Mesendoderm (in vitro differentiated cells): ENCODE data around the gene RUNX3.
A peak's percentile ranks its signal among the peaks of the same experiment; 100 is the strongest.

Experiments
- DNase-seq: peaks from one replicate; pipeline ENCODE4 v3.0.0; 2013
- H2AK5ac ChIP-seq: 2 replicates; pipeline ENCODE4 v1.6.1; 2013; ENCODE audit warnings: low read length, inconsistent platforms
- H2BK120ac ChIP-seq: 2 replicates; pipeline ENCODE4 v1.6.1; 2013; ENCODE audit warnings: low read depth, mild to moderate bottlenecking, low read length, moderate library complexity, mixed read lengths
- H2BK15ac ChIP-seq: replicated peaks from 2 replicates; pipeline ENCODE4 v1.6.1; 2013; ENCODE audit warnings: low read depth, mild to moderate bottlenecking, moderate library complexity
- H2BK5ac ChIP-seq: 2 replicates; pipeline ENCODE4 v1.6.1; 2013; ENCODE audit warnings: low read length, inconsistent platforms
- H3K18ac ChIP-seq: 2 replicates; pipeline ENCODE4 v1.6.1; 2013; ENCODE audit warnings: mild to moderate bottlenecking, low read length, mixed read lengths
- H3K23ac ChIP-seq: one replicate; pipeline ENCODE4 v1.6.1; 2013; ENCODE audit warnings: low read length
- H3K27ac ChIP-seq: 2 replicates; pipeline ENCODE4 v1.5.1; 2013; ENCODE audit warnings: low read depth, mild to moderate bottlenecking, inconsistent platforms, low read length, moderate library complexity
- H3K27me3 ChIP-seq: 2 replicates; pipeline ENCODE4 v1.6.1; 2013; ENCODE audit warnings: low read length, control low read depth, mild to moderate bottlenecking, inconsistent platforms; ENCODE audit not compliant: insufficient read depth, poor library complexity
- H3K36me3 ChIP-seq: 2 replicates; pipeline ENCODE4 v1.6.1; 2013; ENCODE audit warnings: low read length, inconsistent platforms; ENCODE audit not compliant: control insufficient read depth, insufficient read depth
- H3K4ac ChIP-seq: one replicate; pipeline ENCODE4 v1.6.1; 2013; ENCODE audit warnings: low read depth, mild to moderate bottlenecking, low read length, moderate library complexity
- H3K4me1 ChIP-seq: 2 replicates; pipeline ENCODE4 v1.6.1; 2013; ENCODE audit warnings: low read depth, low read length, inconsistent platforms; ENCODE audit not compliant: control insufficient read depth
- H3K4me2 ChIP-seq: 2 replicates; pipeline ENCODE4 v1.6.1; 2013; ENCODE audit warnings: low read length
- H3K4me3 ChIP-seq: 2 replicates; pipeline ENCODE4 v1.5.1; 2013; ENCODE audit warnings: mild to moderate bottlenecking, low read length
- H3K56ac ChIP-seq: one replicate; pipeline ENCODE4 v1.6.1; 2013; ENCODE audit warnings: low read length
- H3K79me1 ChIP-seq: 2 replicates; pipeline ENCODE4 v1.6.1; 2013; ENCODE audit warnings: low read length, inconsistent platforms
- H3K79me2 ChIP-seq: 2 replicates; pipeline ENCODE4 v1.6.1; 2013; ENCODE audit warnings: mild to moderate bottlenecking, low read length; ENCODE audit not compliant: control insufficient read depth, insufficient read depth
- H3K9ac ChIP-seq: 2 replicates; pipeline ENCODE4 v1.6.1; 2013; ENCODE audit warnings: low read length, inconsistent platforms
- H4K5ac ChIP-seq: one replicate; pipeline ENCODE4 v1.6.1; 2013; ENCODE audit warnings: low read length
- H4K8ac ChIP-seq: one replicate; pipeline ENCODE4 v1.6.1; 2013; ENCODE audit warnings: low read depth, mild to moderate bottlenecking, control low read depth, low read length, moderate library complexity
- WGBS: extraction: QIAGEN DNeasy Blood & Tissue Kit; methylation state at CpG from one replicate; pipeline ENCODE4 v1.1.7; 2013; ENCODE audit warnings: low lambda C conversion rate, missing lambda C conversion rate; ENCODE audit not compliant: insufficient coverage; ENCODE audit errors: extremely low coverage; 5-methylcytosine and 5-hydroxymethylcytosine counted together

RUNX3 gene

GRCh38 chr1:24935615-24936484, 5.8 kb upstream of the RUNX3 start:
- no peak overlapping the region for H3K4me3 ChIP-seq
- DNase-seq = no peak
- no peak overlapping the region for H4K5ac ChIP-seq
- H3K9ac ChIP-seq = no peak overlapping the region
- H3K4ac ChIP-seq = no peak overlapping the region
- H3K4me2 ChIP-seq = no peak overlapping the region
- H2BK120ac ChIP-seq = no peak overlapping the region
- H3K56ac ChIP-seq = no peak overlapping the region
- peaks cover 37% of the 10 kb centered on the region for H3K27me3 ChIP-seq
- no peaks in the 10 kb centered on the region for H3K79me2 ChIP-seq
- no CpG with 5 or more reads among the region's 13 CpGs for WGBS
- no peak overlapping the region for H4K8ac ChIP-seq
- no peak overlapping the region for H3K27ac ChIP-seq
- no peaks in the 10 kb centered on the region for H3K36me3 ChIP-seq
- no peak overlapping the region for H2AK5ac ChIP-seq
- no peaks in the 10 kb centered on the region for H3K4me1 ChIP-seq
- no peaks in the 10 kb centered on the region for H3K79me1 ChIP-seq
- no peak overlapping the region for H2BK5ac ChIP-seq
- no peak overlapping the region for H3K18ac ChIP-seq
- no peak overlapping the region for H2BK15ac ChIP-seq
- no peak overlapping the region for H3K23ac ChIP-seq

- Histone ChIP-seq H4K8ac (no peak overlapping the region), H3K4ac (no peak overlapping the region), H2BK15ac (no peak overlapping the region), H2BK120ac (no peak overlapping the region), H3K27ac (no peak overlapping the region), H3K18ac (no peak overlapping the region), H3K79me1 (no peaks in the 10 kb centered on the region), H3K4me3 (no peak overlapping the region), H3K56ac (no peak overlapping the region), H2AK5ac (no peak overlapping the region), H3K27me3 (peaks cover 42% of the 10 kb centered on the region), H3K36me3 (no peaks in the 10 kb centered on the region), H3K79me2 (no peaks in the 10 kb centered on the region), H3K23ac (no peak overlapping the region), H3K4me2 (no peak overlapping the region), H2BK5ac (no peak overlapping the region), H3K9ac (no peak overlapping the region), H4K5ac (no peak overlapping the region), H3K4me1 (no peaks in the 10 kb centered on the region)
- no peak for DNase-seq
- no CpG with 5 or more reads among the region's 11 CpGs for WGBS
These were observed 5.1 kb upstream of the RUNX3 start for GRCh38 chr1:24935196-24935526.

DNA sequence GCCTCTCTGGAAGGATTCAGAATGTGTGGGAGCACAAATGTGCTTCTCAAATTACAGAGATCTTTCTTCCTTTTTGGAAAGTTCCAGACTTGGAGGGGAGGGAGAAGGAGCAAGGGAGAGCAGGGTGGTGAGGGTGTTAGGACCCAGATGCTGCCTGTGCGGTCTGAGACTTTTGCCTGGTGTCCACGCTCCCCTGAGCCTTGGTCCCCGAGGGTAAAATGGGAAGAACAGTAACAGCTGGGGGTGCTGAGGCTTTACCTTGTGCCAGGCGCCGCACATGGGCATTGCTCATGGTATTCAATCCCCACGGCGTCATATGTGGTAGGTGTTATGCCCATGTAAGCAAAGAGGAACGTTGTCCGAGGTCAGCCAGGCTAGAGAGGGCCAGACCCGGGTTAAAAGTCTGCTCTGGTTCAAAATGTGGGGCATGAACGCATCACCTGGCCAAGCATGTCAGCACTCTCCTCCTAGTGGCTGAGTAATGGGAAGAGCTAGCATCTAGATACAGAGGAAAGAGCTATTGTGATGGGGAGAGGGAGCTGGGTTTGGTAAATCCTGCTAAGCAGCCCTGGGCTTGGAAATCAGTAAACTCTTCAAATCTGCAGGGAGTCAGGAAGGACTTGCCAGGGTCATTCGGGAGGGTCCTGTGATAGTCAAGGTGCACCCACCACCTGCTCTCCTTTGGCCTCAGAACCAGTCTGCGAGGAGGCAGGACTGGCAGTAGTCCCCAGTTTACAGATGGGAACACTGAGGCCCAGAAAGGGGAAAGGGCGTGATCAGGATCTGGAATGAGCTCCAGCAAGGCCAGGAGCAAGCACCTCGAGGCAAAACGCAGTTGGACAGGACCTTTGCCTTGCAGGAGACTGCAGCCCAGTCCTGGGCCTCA, 4.5 kb upstream of the RUNX3 start:
- no CpG with 5 or more reads among the region's 16 CpGs for WGBS
- H3K23ac ChIP-seq = no peak overlapping the region
- H3K36me3 ChIP-seq = no peaks in the 10 kb centered on the region

DNA sequence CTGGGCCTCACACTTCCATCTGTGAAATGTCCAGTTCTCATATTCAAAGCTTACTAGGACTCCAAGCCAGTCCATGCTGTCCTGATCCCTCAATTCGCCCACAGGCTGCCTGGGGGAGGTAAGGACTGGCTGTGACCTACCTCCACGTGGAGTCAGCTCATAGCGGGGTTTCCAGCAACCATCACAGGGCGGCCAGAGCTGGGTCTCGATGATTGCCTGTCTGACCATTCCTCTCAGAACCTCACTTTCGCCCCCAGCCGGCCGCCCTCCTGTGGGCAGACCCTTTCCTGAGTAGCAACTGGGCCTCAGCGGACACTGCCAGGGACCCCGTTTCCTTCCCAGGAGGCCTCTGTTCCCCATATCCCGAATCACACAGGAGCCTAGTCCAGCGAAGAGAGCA, 3.4 kb upstream of the RUNX3 start:
- Histone ChIP-seq H3K18ac (no peak overlapping the region), H3K4me1 (no peaks in the 10 kb centered on the region), H3K79me1 (no peaks in the 10 kb centered on the region), H2BK5ac (no peak overlapping the region), H3K4ac (no peak overlapping the region), H3K23ac (no peak overlapping the region), H3K9ac (no peak overlapping the region), H3K4me3 (no peak overlapping the region), H3K56ac (no peak overlapping the region), H3K27me3 (peaks cover 45% of the 10 kb centered on the region), H4K8ac (no peak overlapping the region), H3K36me3 (no peaks in the 10 kb centered on the region), H2AK5ac (no peak overlapping the region), H2BK15ac (no peak overlapping the region), H3K27ac (no peak overlapping the region), H4K5ac (no peak overlapping the region), H2BK120ac (no peak overlapping the region), H3K4me2 (no peak overlapping the region), H3K79me2 (no peaks in the 10 kb centered on the region)
- no CpG with 5 or more reads among the region's 12 CpGs for WGBS
- DNase-seq = peak; percentile 39

More for the DNA sequence above, 4.5 kb upstream of the RUNX3 start:
- peak; percentile 67 for DNase-seq
- Histone ChIP-seq H4K8ac (no peak overlapping the region), H3K4me1 (no peaks in the 10 kb centered on the region), H3K79me2 (no peaks in the 10 kb centered on the region), H3K9ac (no peak overlapping the region), H3K4me2 (no peak overlapping the region), H3K4me3 (no peak overlapping the region), H3K18ac (no peak overlapping the region), H3K27ac (no peak overlapping the region), H2BK5ac (no peak overlapping the region), H2AK5ac (no peak overlapping the region), H3K4ac (no peak overlapping the region), H4K5ac (no peak overlapping the region), H2BK15ac (no peak overlapping the region), H2BK120ac (no peak overlapping the region), H3K79me1 (no peaks in the 10 kb centered on the region), H3K27me3 (peaks cover 42% of the 10 kb centered on the region), H3K56ac (no peak overlapping the region)

DNA sequence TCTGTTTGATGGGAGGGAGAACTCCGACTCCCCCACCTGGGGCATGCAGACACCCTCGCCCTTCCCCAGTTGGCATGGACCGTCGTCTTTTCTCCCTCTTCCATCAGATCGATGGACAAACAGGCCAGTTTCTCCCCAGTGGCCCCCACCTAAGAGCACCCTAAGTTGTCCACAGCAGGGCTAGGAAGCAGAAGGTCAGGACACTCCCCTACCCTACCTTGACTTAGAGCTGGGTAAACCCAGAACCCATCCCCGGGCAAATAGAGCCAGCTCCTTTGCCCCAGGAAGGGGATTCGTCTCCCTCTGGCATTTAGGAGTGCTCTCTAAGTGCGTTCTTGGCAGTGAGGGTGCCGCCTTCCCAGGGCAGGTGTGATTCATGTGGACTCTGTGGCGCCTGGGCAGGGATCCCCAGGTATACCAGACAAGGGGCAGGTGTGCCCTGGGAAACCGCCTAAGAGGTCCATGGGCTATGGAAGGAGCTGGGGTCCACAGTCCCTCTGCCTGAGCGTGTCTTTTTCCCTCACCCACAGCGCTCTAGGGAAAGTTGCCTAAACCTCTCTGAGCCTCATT, 2.7 kb upstream of the RUNX3 start:
- Histone ChIP-seq H3K23ac (peak overlapping the region; percentile 80), H2BK15ac (no peak overlapping the region), H3K56ac (no peak overlapping the region), H3K4me2 (no peak overlapping the region), H2AK5ac (no peak overlapping the region), H3K4me1 (peaks cover 1% of the 10 kb centered on the region), H4K5ac (no peak overlapping the region), H3K79me1 (no peaks in the 10 kb centered on the region), H3K4me3 (no peak overlapping the region), H3K36me3 (no peaks in the 10 kb centered on the region), H2BK5ac (no peak overlapping the region), H3K4ac (no peak overlapping the region), H4K8ac (no peak overlapping the region), H3K27ac (no peak overlapping the region), H3K18ac (no peak overlapping the region), H3K27me3 (peaks cover 50% of the 10 kb centered on the region), H3K79me2 (no peaks in the 10 kb centered on the region), H3K9ac (no peak overlapping the region), H2BK120ac (no peak overlapping the region)
- no CpG with 5 or more reads among the region's 13 CpGs for WGBS
- DNase-seq = no peak
